Measurements from ENCODE around the gene RNF126. TPM values are rescaled to one million over a fixed set of nuclear protein-coding genes. Genes with fewer than 3 reads are reported as not detected.

The RNF126 gene
- total RNA-seq, 1 experiment from 2014 or later: 93.3 TPM

GRCh38 chr19:651991-652390 is 11.0 kb downstream of the RNF126 start:
- H3K36me3 ChIP-seq (ENCODE audit: insufficient read depth, low read length, poor library complexity, severe bottlenecking): peaks cover 65% of the 10 kb centered on the region
- no peak for TF ChIP-seq EZH2 (IDR thresholded peaks at IDR 0.05; ENCODE audit: borderline replicate concordance, low read depth, low read length, poor library complexity, severe bottlenecking)
- TF ChIP-seq, protein P1, sequence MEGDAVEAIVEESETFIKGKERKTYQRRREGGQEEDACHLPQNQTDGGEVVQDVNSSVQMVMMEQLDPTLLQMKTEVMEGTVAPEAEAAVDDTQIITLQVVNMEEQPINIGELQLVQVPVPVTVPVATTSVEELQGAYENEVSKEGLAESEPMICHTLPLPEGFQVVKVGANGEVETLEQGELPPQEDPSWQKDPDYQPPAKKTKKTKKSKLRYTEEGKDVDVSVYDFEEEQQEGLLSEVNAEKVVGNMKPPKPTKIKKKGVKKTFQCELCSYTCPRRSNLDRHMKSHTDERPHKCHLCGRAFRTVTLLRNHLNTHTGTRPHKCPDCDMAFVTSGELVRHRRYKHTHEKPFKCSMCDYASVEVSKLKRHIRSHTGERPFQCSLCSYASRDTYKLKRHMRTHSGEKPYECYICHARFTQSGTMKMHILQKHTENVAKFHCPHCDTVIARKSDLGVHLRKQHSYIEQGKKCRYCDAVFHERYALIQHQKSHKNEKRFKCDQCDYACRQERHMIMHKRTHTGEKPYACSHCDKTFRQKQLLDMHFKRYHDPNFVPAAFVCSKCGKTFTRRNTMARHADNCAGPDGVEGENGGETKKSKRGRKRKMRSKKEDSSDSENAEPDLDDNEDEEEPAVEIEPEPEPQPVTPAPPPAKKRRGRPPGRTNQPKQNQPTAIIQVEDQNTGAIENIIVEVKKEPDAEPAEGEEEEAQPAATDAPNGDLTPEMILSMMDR (conservative IDR thresholded peaks at IDR 0.05; ENCODE audit: low read depth, low read length): no peak
- no peak for DNase-seq (ENCODE audit: low spot score)
- no peak overlapping the region for H3K27ac ChIP-seq (ENCODE audit: low read depth, low read length, poor library complexity, severe bottlenecking)
- ChIA-PET POLR2A (ENCODE audit: low non-redundant PET) (no interaction called here), CTCF (no interaction called here)
- H3K27me3 ChIP-seq (replicated peaks; ENCODE audit: insufficient read depth, low read depth, low read length, poor library complexity): no peaks in the 10 kb centered on the region
- intact Hi-C loops (cut with micrococcal nuclease; ENCODE audit: unreplicated experiment): no loop called here
- no TSS peak for BruUV-seq (replicated peaks)
- no peaks in the 10 kb centered on the region for H3K4me1 ChIP-seq (ENCODE audit: insufficient read depth, low read length, poor library complexity, severe bottlenecking)
- no peak overlapping the region for H3K4me3 ChIP-seq (ENCODE audit: low read depth, low read length, poor library complexity, severe bottlenecking)
- H3K9me3 ChIP-seq (ENCODE audit: low read depth, low read length, poor library complexity, severe bottlenecking): no peaks in the 10 kb centered on the region

DNA sequence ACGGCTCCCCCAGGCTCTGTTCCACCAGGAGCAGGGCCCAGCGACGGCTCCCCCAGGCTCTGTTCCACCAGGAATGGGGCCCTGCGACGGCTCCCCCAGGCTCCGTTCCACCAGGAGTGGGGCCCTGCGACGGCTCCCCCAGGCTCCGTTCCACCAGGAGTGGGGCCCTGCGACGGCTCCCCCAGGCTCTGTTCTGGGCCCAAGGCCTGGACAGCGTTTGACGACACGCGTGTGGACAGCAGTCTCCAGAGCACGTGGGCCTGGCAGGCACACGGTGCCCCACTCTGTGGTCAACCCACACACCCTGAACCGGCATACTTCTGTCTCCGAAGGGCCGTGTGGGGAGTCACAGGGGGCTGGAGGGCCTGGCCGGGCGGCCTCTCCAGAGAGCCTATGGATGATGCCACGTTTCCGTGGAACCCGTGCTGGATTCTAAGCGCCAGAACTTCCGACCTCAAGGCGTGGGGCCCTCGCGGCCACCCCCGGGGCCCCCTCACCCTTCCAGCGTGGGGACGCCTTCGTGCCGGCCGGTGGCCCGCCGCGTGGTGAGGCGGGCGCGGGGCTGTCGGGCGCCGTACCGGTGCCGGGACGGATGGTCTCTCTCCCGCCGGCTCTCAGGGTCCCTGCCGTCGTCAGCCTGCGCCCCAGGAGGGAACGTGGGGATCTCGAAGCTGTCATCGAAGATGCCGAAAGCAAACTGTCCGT is 11.7 kb downstream of the RNF126 start:
- ChIA-PET POLR2A (ENCODE audit: low non-redundant PET) (no interaction called here), CTCF (no interaction called here)
- Histone ChIP-seq H3K27ac (ENCODE audit: low read depth, low read length, poor library complexity, severe bottlenecking) (no peak overlapping the region), H3K4me3 (ENCODE audit: low read depth, low read length, poor library complexity, severe bottlenecking) (no peak overlapping the region), H3K4me1 (ENCODE audit: insufficient read depth, low read length, poor library complexity, severe bottlenecking) (no peaks in the 10 kb centered on the region), H3K27me3 (replicated peaks; ENCODE audit: insufficient read depth, low read depth, low read length, poor library complexity) (no peaks in the 10 kb centered on the region), H3K36me3 (ENCODE audit: insufficient read depth, low read length, poor library complexity, severe bottlenecking) (peaks cover 72% of the 10 kb centered on the region), H3K9me3 (ENCODE audit: low read depth, low read length, poor library complexity, severe bottlenecking) (no peaks in the 10 kb centered on the region)
- BruUV-seq (replicated peaks): no TSS peak
- TF ChIP-seq EZH2 (IDR thresholded peaks at IDR 0.05; ENCODE audit: borderline replicate concordance, low read depth, low read length, poor library complexity, severe bottlenecking): no peak
- TF ChIP-seq, protein P1 (conservative IDR thresholded peaks at IDR 0.05; ENCODE audit: low read depth, low read length): no peak
- DNase-seq (ENCODE audit: low spot score): no peak
- intact Hi-C loops (cut with micrococcal nuclease; ENCODE audit: unreplicated experiment): no loop called here

DNA sequence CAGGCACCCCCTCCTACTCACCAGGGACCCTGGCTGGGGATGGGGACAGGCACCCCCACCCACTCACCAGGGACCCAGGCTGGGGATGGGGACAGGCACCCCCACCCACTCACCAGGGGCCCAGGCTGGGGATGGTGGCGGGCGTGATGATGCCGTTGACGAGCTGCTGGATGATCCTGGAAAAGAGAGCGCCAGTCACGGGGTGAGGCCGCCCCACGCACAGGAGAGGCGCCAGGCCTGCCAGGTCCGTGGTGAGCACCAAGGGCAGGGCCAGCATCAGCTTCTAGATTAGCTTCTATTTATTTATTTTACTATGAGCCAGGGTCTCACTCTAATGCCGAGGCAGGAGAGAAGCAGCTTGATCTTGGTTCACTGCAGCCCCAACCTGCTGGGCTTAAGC is 12.9 kb downstream of the RNF126 start:
- POLR2A ChIA-PET (ENCODE audit: low non-redundant PET): no interaction called here
- H3K36me3 ChIP-seq (ENCODE audit: insufficient read depth, low read length, poor library complexity, severe bottlenecking): peaks cover 82% of the 10 kb centered on the region

More for the DNA sequence above, 12.9 kb downstream of the RNF126 start:
- Histone ChIP-seq H3K4me1 (ENCODE audit: insufficient read depth, low read length, poor library complexity, severe bottlenecking) (no peaks in the 10 kb centered on the region), H3K27ac (ENCODE audit: low read depth, low read length, poor library complexity, severe bottlenecking) (no peak overlapping the region), H3K4me3 (ENCODE audit: low read depth, low read length, poor library complexity, severe bottlenecking) (no peak overlapping the region), H3K9me3 (ENCODE audit: low read depth, low read length, poor library complexity, severe bottlenecking) (no peaks in the 10 kb centered on the region), H3K27me3 (replicated peaks; ENCODE audit: insufficient read depth, low read depth, low read length, poor library complexity) (no peaks in the 10 kb centered on the region)
- TF ChIP-seq EZH2 (IDR thresholded peaks at IDR 0.05; ENCODE audit: borderline replicate concordance, low read depth, low read length, poor library complexity, severe bottlenecking): no peak
- TF ChIP-seq, protein P1 (conservative IDR thresholded peaks at IDR 0.05; ENCODE audit: low read depth, low read length): no peak
- DNase-seq (ENCODE audit: low spot score): no peak
- no TSS peak for BruUV-seq (replicated peaks)
- CTCF ChIA-PET: no interaction called here
- intact Hi-C loops (cut with micrococcal nuclease; ENCODE audit: unreplicated experiment): no loop called here

All from A673 (cell line).